ENCODE data around the gene OCA2.

GRCh38 chr15:28026764-28027713, 72.1 kb downstream of the OCA2 start:
- no peak for TF ChIP-seq EZH2 (IDR thresholded peaks at IDR 0.05; ENCODE audit: borderline replicate concordance, low read depth, low read length, poor library complexity, severe bottlenecking)
- no peak for TF ChIP-seq CTCF (conservative IDR thresholded peaks at IDR 0.05; ENCODE audit: low read depth, low read length)
